ACC112 (cell line): Measurements from ENCODE around the gene UBAP1.
"Not testable (repeated sequence)": the region's sequence is repeated elsewhere in the genome, so short reads cannot be mapped to it uniquely, and the experiment has no call there.

Experiments
- H2AFZ ChIP-seq: fragments of 200-600 bp; sonication (generic); one replicate; pipeline ENCODE4 v1.6.0; 2017; ENCODE audit warnings: antibody characterized with exemption, low read length; ENCODE audit not compliant: unreplicated experiment
- H3K27ac ChIP-seq: fragments of 200-600 bp; sonication (generic); 2 replicates; pipeline ENCODE4 v1.5.1; 2014; ENCODE audit warnings: low read depth, mild to moderate bottlenecking, antibody characterized with exemption, low read length, moderate library complexity
- H3K27me3 ChIP-seq: fragments of 200-600 bp; sonication (generic); 2 replicates; pipeline ENCODE4 v1.6.1; 2014; ENCODE audit warnings: mild to moderate bottlenecking, antibody characterized with exemption, low read length, moderate library complexity, mixed read lengths; ENCODE audit not compliant: insufficient read depth
- H3K36me3 ChIP-seq: fragments of 200-600 bp; sonication (generic); 2 replicates; pipeline ENCODE4 v1.6.1; 2016; ENCODE audit warnings: mild to moderate bottlenecking, antibody characterized with exemption, low read length, moderate library complexity, mixed read lengths; ENCODE audit not compliant: insufficient read depth
- H3K4me1 ChIP-seq: fragments of 200-600 bp; sonication (generic); one replicate; pipeline ENCODE4 v1.6.1; 2016; ENCODE audit warnings: low read length, mixed read lengths; ENCODE audit not compliant: insufficient read depth, unreplicated experiment, control insufficient read depth
- H3K4me3 ChIP-seq: fragments of 200-600 bp; sonication (generic); 2 replicates; pipeline ENCODE4 v1.5.1; 2014; ENCODE audit warnings: mild to moderate bottlenecking, low read depth, low read length
- H3K79me2 ChIP-seq: fragments of 200-600 bp; sonication (generic); one replicate; pipeline ENCODE4 v1.6.0; 2016; ENCODE audit warnings: low read length; ENCODE audit not compliant: control insufficient read depth, unreplicated experiment, insufficient read depth

UBAP1 gene

GRCh38 chr9:34179213-34180136, 632 bp downstream of the UBAP1 start:
- H2AFZ ChIP-seq: no peak overlapping the region
- H3K27me3 ChIP-seq: no peaks in the 10 kb centered on the region
- 0 out of 2 replicates have a peak, but pooled peaks cover 4% of the 10 kb centered on the region for H3K36me3 ChIP-seq
- peak overlapping the region; percentile 80 for H3K27ac ChIP-seq
- H3K4me1 ChIP-seq: no peaks in the 10 kb centered on the region
- H3K79me2 ChIP-seq: peaks cover 54% of the 10 kb centered on the region
- H3K4me3 ChIP-seq: peak overlapping the region; percentile 79

GRCh38 chr9:34185778-34186551, 7.1 kb downstream of the UBAP1 start:
- Histone ChIP-seq H3K4me3 (peak overlapping the region; percentile 61), H2AFZ (no peak overlapping the region), H3K27ac (peak overlapping the region; percentile 81), H3K27me3 (no peaks in the 10 kb centered on the region), H3K36me3 (0 out of 2 replicates have a peak, but pooled peaks cover 4% of the 10 kb centered on the region), H3K4me1 (peaks cover 23% of the 10 kb centered on the region), H3K79me2 (peaks cover 72% of the 10 kb centered on the region)

GRCh38 chr9:34187891-34188240, 9.0 kb downstream of the UBAP1 start:
- Histone ChIP-seq H3K4me1 (peaks cover 30% of the 10 kb centered on the region), H3K36me3 (0 out of 2 replicates have a peak, but pooled peaks cover 4% of the 10 kb centered on the region), H2AFZ (no peak overlapping the region), H3K4me3 (no peak overlapping the region), H3K79me2 (peaks cover 74% of the 10 kb centered on the region), H3K27me3 (no peaks in the 10 kb centered on the region), H3K27ac (no peak overlapping the region)

GRCh38 chr9:34190996-34191892, 12.4 kb downstream of the UBAP1 start:
- Histone ChIP-seq H3K4me1 (peaks cover 27% of the 10 kb centered on the region), H3K36me3 (no peaks in the 10 kb centered on the region), H3K79me2 (peaks cover 70% of the 10 kb centered on the region), H3K27ac (no peak overlapping the region), H3K4me3 (no peak overlapping the region), H3K27me3 (no peaks in the 10 kb centered on the region), H2AFZ (no peak overlapping the region)

DNA sequence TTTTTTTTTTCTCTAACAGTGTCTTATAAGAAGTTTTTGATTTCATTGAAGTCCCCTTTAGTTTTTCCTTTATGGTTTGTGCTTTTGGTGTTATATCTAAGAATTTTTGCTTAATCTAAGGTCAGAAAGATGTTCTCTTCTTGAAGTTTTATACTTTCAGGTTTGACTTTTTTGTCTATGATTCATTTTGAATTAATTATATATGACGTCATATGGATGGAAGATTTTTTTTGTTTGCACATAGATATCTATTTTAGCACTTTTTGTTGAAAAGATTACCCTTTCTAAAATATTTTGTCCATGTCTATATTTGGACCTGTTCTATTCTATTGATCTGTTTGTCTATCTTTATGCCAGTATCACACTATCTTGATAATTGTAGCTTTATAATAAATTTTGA, 16.3 kb downstream of the UBAP1 start:
- Histone ChIP-seq H3K27me3 (no peaks in the 10 kb centered on the region), H3K27ac (no peak overlapping the region), H3K36me3 (no peaks in the 10 kb centered on the region), H3K79me2 (peaks cover 68% of the 10 kb centered on the region), H3K4me3 (no peak overlapping the region), H3K4me1 (peaks cover 14% of the 10 kb centered on the region), H2AFZ (no peak overlapping the region)

- peaks cover 70% of the 10 kb centered on the region for H3K79me2 ChIP-seq
- H3K4me1 ChIP-seq, H3K27ac ChIP-seq, H3K36me3 ChIP-seq, H3K4me3 ChIP-seq, H3K27me3 ChIP-seq, H2AFZ ChIP-seq: not testable (repeated sequence)
These were observed 18.4 kb downstream of the UBAP1 start for GRCh38 chr9:34197286-34197685.

DNA sequence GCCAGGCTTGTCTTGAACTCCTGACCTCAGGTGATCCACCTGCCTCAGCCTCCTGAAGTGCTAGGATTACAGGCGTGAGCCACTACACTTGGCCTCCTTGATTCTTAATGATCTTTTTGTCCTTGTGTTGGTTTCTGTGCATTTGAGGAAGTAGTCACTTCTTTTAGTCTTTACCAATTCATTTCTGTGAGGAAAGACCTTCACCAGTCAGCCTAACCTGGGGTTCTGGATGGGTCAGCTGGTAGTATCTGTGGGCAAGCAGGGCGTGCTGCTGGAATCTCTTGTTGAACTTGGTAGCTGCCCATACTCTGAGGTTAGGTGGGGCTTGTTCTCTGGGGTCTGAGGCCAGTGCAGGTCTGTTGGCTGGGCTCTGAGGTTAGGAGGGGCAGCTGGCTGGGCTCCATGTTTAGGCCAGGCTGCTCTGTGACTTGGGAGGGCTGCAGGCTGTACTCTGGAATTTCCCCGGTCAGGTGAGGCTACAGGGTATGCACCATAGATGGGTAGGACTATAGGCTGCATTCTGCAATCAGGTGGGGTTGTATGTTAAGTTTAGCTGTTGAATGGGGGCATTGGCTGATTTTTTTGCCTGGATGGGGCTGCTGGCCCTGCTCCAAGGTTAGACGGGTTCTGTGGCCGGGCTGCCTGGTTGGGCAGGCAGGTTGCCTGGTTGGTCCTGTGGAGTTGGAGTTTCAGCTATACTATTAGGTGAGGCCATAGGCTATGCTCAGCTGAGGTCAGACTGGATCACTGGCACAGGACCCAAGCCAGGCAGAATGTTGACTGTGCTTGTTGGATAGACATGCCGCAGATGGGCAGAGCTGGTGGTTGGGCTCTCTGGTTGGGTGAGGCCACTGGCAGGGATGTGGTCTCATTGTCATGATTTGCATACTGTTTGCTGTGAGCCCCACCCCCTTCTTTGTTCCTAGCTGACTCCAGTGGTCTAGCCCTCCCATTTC, 19.2 kb downstream of the UBAP1 start:
- H3K36me3 ChIP-seq: no peaks in the 10 kb centered on the region
- no peak overlapping the region for H3K27ac ChIP-seq
- no peak overlapping the region for H3K4me3 ChIP-seq

GRCh38 chr9:34200092-34200491, 21.2 kb downstream of the UBAP1 start:
- Histone ChIP-seq H3K79me2 (peaks cover 70% of the 10 kb centered on the region), H2AFZ (no peak overlapping the region), H3K27me3 (no peaks in the 10 kb centered on the region)

More for the DNA sequence above, 19.2 kb downstream of the UBAP1 start:
- no peaks in the 10 kb centered on the region for H3K27me3 ChIP-seq
- H3K4me1 ChIP-seq: peaks cover 10% of the 10 kb centered on the region
- H2AFZ ChIP-seq: no peak overlapping the region
- peaks cover 70% of the 10 kb centered on the region for H3K79me2 ChIP-seq

DNA sequence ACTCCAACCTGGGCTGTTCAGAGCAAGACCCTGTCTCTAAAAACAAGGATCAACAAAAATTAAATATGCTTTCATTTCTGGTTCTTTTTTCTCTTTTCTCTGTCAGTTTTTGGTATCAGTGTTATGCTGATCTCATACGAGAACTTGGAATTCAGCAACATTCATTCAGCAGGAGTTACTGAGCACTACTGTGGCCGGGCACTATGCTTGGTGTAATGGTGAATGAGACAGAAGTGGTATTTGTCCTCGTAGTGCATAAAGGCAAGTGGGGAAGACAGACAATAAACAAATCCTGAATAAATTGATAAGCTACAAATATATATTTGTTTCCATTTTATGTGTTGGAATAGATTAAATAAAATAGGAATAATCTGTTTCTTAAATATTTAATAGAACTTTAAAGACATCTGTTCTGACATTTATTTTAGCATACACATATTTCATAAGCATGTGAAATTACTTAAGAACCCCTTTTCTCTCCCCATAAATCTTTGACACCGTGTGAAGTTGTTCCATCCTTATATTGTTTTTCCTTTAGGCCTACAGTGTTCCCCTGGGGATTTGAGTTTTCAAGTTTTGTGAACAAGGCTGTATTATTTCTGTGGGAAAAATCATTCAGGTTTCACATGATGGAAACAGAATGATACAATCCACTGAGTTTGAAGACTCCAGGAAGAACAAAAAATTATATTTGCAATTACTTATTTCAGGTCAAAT, 24.6 kb downstream of the UBAP1 start:
- peaks cover 19% of the 10 kb centered on the region for H3K4me1 ChIP-seq

More at GRCh38 chr9:34200092-34200491, 21.2 kb downstream of the UBAP1 start:
- no peak overlapping the region for H3K27ac ChIP-seq
- no peak overlapping the region for H3K4me3 ChIP-seq
- H3K4me1 ChIP-seq: peaks cover 22% of the 10 kb centered on the region
- H3K36me3 ChIP-seq: no peaks in the 10 kb centered on the region

More for the DNA sequence above, 24.6 kb downstream of the UBAP1 start:
- Histone ChIP-seq H3K36me3 (0 out of 2 replicates have a peak, but pooled peaks cover 3% of the 10 kb centered on the region), H3K27ac (peak overlapping the region; percentile 75), H3K4me3 (0 out of 2 replicates have a peak overlapping the region, but pooled peaks have one; percentile 26), H3K79me2 (peaks cover 77% of the 10 kb centered on the region), H2AFZ (no peak overlapping the region), H3K27me3 (no peaks in the 10 kb centered on the region)
